ENCODE results near the gene TSHZ2.

TSHZ2 gene

GRCh38 chr20:53142225-53143127 is 170.3 kb downstream of the TSHZ2 start:
- no peak for DNase-seq (ENCODE audit: low read depth)
- no peak overlapping the region for H3K4me3 ChIP-seq (ENCODE audit: low read depth, low read length)

GRCh38 chr20:53146201-53146891 is 174.2 kb downstream of the TSHZ2 start:
- H3K4me3 ChIP-seq (ENCODE audit: low read depth, low read length), result no peak overlapping the region
- no peak for DNase-seq (ENCODE audit: low read depth)

- DNase-seq (ENCODE audit: low read depth), result no peak
- H3K4me3 ChIP-seq (ENCODE audit: low read depth, low read length), result no peak overlapping the region
Observed at GRCh38 chr20:53148771-53149147, 176.6 kb downstream of the TSHZ2 start.

GRCh38 chr20:53149148-53149889 is 177.2 kb downstream of the TSHZ2 start:
- H3K4me3 ChIP-seq (ENCODE audit: low read depth, low read length), result no peak overlapping the region
- no peak for DNase-seq (ENCODE audit: low read depth)

GRCh38 chr20:53149890-53150205 is 177.7 kb downstream of the TSHZ2 start:
- DNase-seq (ENCODE audit: low read depth), result no peak

GRCh38 chr20:53150532-53150931 is 178.4 kb downstream of the TSHZ2 start:
- DNase-seq (ENCODE audit: low read depth), result no peak
- no peak overlapping the region for H3K4me3 ChIP-seq (ENCODE audit: low read depth, low read length)

More at GRCh38 chr20:53149890-53150205, 177.7 kb downstream of the TSHZ2 start:
- no peak overlapping the region for H3K4me3 ChIP-seq (ENCODE audit: low read depth, low read length)

GRCh38 chr20:53152228-53152627 is 180.1 kb downstream of the TSHZ2 start:
- DNase-seq (ENCODE audit: low read depth), result no peak
- no peak overlapping the region for H3K4me3 ChIP-seq (ENCODE audit: low read depth, low read length)

GRCh38 chr20:53154540-53154939 is 182.4 kb downstream of the TSHZ2 start:
- H3K4me3 ChIP-seq (ENCODE audit: low read depth, low read length), result no peak overlapping the region
- no peak for DNase-seq (ENCODE audit: low read depth)

- no peak overlapping the region for H3K4me3 ChIP-seq (ENCODE audit: low read depth, low read length)
- no peak for DNase-seq (ENCODE audit: low read depth)
Observed at GRCh38 chr20:53157443-53158408, 185.6 kb downstream of the TSHZ2 start.

- H3K4me3 ChIP-seq (ENCODE audit: low read depth, low read length), result no peak overlapping the region
- DNase-seq (ENCODE audit: low read depth), result no peak
Observed at GRCh38 chr20:53159160-53159559, 187.0 kb downstream of the TSHZ2 start.

- DNase-seq (ENCODE audit: low read depth), result no peak
Observed at GRCh38 chr20:53161073-53161472, 188.9 kb downstream of the TSHZ2 start.

GRCh38 chr20:53161473-53161872 is 189.3 kb downstream of the TSHZ2 start:
- DNase-seq (ENCODE audit: low read depth), result no peak
- no peak overlapping the region for H3K4me3 ChIP-seq (ENCODE audit: low read depth, low read length)

More at GRCh38 chr20:53161073-53161472, 188.9 kb downstream of the TSHZ2 start:
- H3K4me3 ChIP-seq (ENCODE audit: low read depth, low read length), result no peak overlapping the region

GRCh38 chr20:53162251-53162835 is 190.2 kb downstream of the TSHZ2 start:
- DNase-seq (ENCODE audit: low read depth), result peak; percentile 79
- no peak overlapping the region for H3K4me3 ChIP-seq (ENCODE audit: low read depth, low read length)

- H3K4me3 ChIP-seq (ENCODE audit: low read depth, low read length), result no peak overlapping the region
- peak; percentile 92 for DNase-seq (ENCODE audit: low read depth)
Observed at GRCh38 chr20:53163486-53163885, 191.3 kb downstream of the TSHZ2 start.

- no peak for DNase-seq (ENCODE audit: low read depth)
- H3K4me3 ChIP-seq (ENCODE audit: low read depth, low read length), result no peak overlapping the region
Observed at GRCh38 chr20:53164072-53164471, 191.9 kb downstream of the TSHZ2 start.

- no peak for DNase-seq (ENCODE audit: low read depth)
- no peak overlapping the region for H3K4me3 ChIP-seq (ENCODE audit: low read depth, low read length)
Observed at GRCh38 chr20:53165452-53165851, 193.3 kb downstream of the TSHZ2 start.

GRCh38 chr20:53168491-53168890 is 196.3 kb downstream of the TSHZ2 start:
- no peak for DNase-seq (ENCODE audit: low read depth)
- H3K4me3 ChIP-seq (ENCODE audit: low read depth, low read length), result no peak overlapping the region

GRCh38 chr20:53170196-53170595 is 198.0 kb downstream of the TSHZ2 start:
- no peak overlapping the region for H3K4me3 ChIP-seq (ENCODE audit: low read depth, low read length)
- no peak for DNase-seq (ENCODE audit: low read depth)

GRCh38 chr20:53171065-53171464 is 198.9 kb downstream of the TSHZ2 start:
- DNase-seq (ENCODE audit: low read depth), result no peak
- H3K4me3 ChIP-seq (ENCODE audit: low read depth, low read length), result no peak overlapping the region
